ENCODE data around the gene MRPL21. TPM values are rescaled to one million over a fixed set of nuclear protein-coding genes. Genes with fewer than 3 reads are reported as not detected.

MRPL21 gene
- total RNA-seq, 6 donors from 2014 or later = 17.8 to 50.8 (median 32.3) TPM

- Histone ChIP-seq H3K4me3 (no peak overlapping the region), H3K27me3 (no peaks in the 10 kb centered on the region), H3K27ac (no peak overlapping the region), H3K36me3 (peaks cover 17 to 94% (median 64%) of the 10 kb centered on the region in 4 donors), H3K9me3 (peaks cover 7 to 21% (median 18%) of the 10 kb centered on the region in 4 donors), H3K4me1 (peaks cover 0 to 11% (median 2%) of the 10 kb centered on the region in 4 donors)
- TF ChIP-seq POLR2AphosphoS5 (IDR thresholded peaks at IDR 0.05) = no peak
- TF ChIP-seq EP300 (IDR thresholded peaks at IDR 0.05) = no peak
- TF ChIP-seq POLR2A (IDR thresholded peaks at IDR 0.05) = no peak
- no peak for TF ChIP-seq CTCF (IDR thresholded peaks at IDR 0.05)
- DNase-seq (no peak), ATAC-seq (ENCODE audit: low FRiP score in 2 of 2) (no peak)
- WGBS, 2 donors = 93 to 95% methylated on average over 9 to 10 of the region's 10 CpGs
These were observed 20.7 kb upstream of the MRPL21 start for GRCh38 chr11:68924073-68924925.

- DNase-seq (no peak), ATAC-seq (ENCODE audit: low FRiP score in 2 of 2) (no peak)
- Histone ChIP-seq H3K27ac (no peak overlapping the region), H3K4me1 (peaks cover 0 to 10% (median 2%) of the 10 kb centered on the region in 4 donors), H3K4me3 (no peak overlapping the region), H3K27me3 (no peaks in the 10 kb centered on the region), H3K36me3 (peaks cover 11 to 94% (median 61%) of the 10 kb centered on the region in 4 donors), H3K9me3 (peaks cover 7 to 21% (median 18%) of the 10 kb centered on the region in 4 donors)
- TF ChIP-seq POLR2A (IDR thresholded peaks at IDR 0.05) (no peak), CTCF (IDR thresholded peaks at IDR 0.05) (no peak), EP300 (IDR thresholded peaks at IDR 0.05) (no peak), POLR2AphosphoS5 (IDR thresholded peaks at IDR 0.05) (no peak)
- WGBS, 2 donors = 91 to 96% methylated on average over 3 of the region's 3 CpGs
These were observed 20.0 kb upstream of the MRPL21 start for GRCh38 chr11:68923614-68924013.

DNA sequence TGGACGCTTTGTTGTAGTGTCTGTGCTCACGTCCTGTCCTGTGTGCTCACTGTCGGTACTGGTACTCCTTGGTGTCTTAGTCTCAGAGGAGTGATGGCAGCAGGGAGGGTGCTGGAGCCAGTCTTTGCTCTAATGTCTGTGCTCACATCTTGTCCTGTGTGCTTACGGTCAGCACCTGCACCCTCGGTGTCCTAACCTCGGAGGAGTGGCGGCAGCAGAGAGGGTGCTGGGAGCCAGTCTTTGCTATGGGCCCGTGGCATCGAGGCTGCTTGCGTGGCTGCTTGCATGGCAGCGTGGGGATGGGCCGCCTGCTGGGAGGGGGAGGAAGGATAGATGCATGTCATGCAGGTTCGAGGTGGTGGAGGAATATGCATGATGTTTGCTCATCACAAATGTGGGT is 12.8 kb upstream of the MRPL21 start:
- Histone ChIP-seq H3K27me3 (no peaks in the 10 kb centered on the region), H3K36me3 (peaks cover 22 to 92% (median 77%) of the 10 kb centered on the region in 4 donors), H3K27ac (no peak overlapping the region), H3K4me3 (no peak overlapping the region), H3K4me1 (no peaks in the 10 kb centered on the region), H3K9me3 (no peaks in the 10 kb centered on the region)
- ATAC-seq (ENCODE audit: low FRiP score in 2 of 2) (no peak), DNase-seq (peak in 1 of 2 donors; percentile 59)
- 93 to 95% methylated on average over 13 of the region's 13 CpGs for WGBS, 2 donors
- no peak for TF ChIP-seq CTCF (IDR thresholded peaks at IDR 0.05)
- TF ChIP-seq EP300 (IDR thresholded peaks at IDR 0.05) = no peak
- TF ChIP-seq POLR2AphosphoS5 (IDR thresholded peaks at IDR 0.05) = no peak
- no peak for TF ChIP-seq POLR2A (IDR thresholded peaks at IDR 0.05)

DNA sequence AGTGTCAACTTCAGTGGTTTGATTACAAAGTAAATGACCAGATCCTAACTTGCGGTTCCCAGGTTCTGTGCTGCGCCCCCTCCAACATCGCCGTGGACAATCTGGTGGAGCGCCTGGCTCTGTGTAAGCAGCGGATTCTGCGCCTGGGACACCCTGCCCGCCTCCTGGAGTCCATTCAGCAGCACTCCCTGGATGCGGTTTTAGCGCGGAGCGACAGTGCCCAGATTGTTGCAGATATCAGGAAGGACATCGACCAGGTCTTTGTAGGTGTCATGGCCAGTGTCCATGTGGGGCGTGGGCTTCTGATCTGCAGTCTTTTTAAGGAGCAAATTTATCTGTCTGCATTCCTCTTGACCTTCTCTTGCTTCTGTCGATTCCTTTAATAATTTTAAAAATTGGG is 11.1 kb upstream of the MRPL21 start:
- no peak overlapping the region for H3K27ac ChIP-seq
- TF ChIP-seq POLR2A (IDR thresholded peaks at IDR 0.05) = no peak
- no peak for TF ChIP-seq CTCF (IDR thresholded peaks at IDR 0.05)
- no peak for TF ChIP-seq EP300 (IDR thresholded peaks at IDR 0.05)
- TF ChIP-seq POLR2AphosphoS5 (IDR thresholded peaks at IDR 0.05) = no peak
- no peaks in the 10 kb centered on the region for H3K9me3 ChIP-seq
- H3K4me3 ChIP-seq = no peak overlapping the region
- no peaks in the 10 kb centered on the region for H3K27me3 ChIP-seq
- 96 to 98% methylated on average over 15 of the region's 15 CpGs for WGBS, 2 donors
- no peak for ATAC-seq (ENCODE audit: low FRiP score in 2 of 2)
- no peak for DNase-seq
- no peaks in the 10 kb centered on the region for H3K4me1 ChIP-seq
- H3K36me3 ChIP-seq = peaks cover 27 to 98% (median 79%) of the 10 kb centered on the region in 4 donors

All from upper lobe of left lung (tissue), 6 donors.